GM18520 (cell line): Measurements from ENCODE around the gene ZNF778.
"Not testable (repeated sequence)": the region's sequence is repeated elsewhere in the genome, so short reads cannot be mapped to it uniquely, and the experiment has no call there.

Source experiments
- ATAC-seq: cut with Tn5 transposase; IDR thresholded peaks from one replicate; pipeline ENCODE4 v1.9.1; 2021; ENCODE audit not compliant: unreplicated experiment

ZNF778 gene

GRCh38 chr16:89210904-89211515, 6.5 kb upstream of the ZNF778 start:
- ATAC-seq: no peak

GRCh38 chr16:89216315-89217137, 977 bp upstream of the ZNF778 start:
- ATAC-seq: no peak

- ATAC-seq: no peak
Measured at GRCh38 chr16:89217138-89217387, 440 bp upstream of the ZNF778 start.

GRCh38 chr16:89219365-89219764, 1.9 kb downstream of the ZNF778 start:
- no peak for ATAC-seq

- no peak for ATAC-seq
Measured at GRCh38 chr16:89221604-89222003, 4.1 kb downstream of the ZNF778 start.

- no peak for ATAC-seq
Measured at GRCh38 chr16:89222931-89223330, 5.4 kb downstream of the ZNF778 start.

- no peak for ATAC-seq
Measured at GRCh38 chr16:89224665-89225064, 7.2 kb downstream of the ZNF778 start.

GRCh38 chr16:89230255-89230654, 12.8 kb downstream of the ZNF778 start:
- ATAC-seq: no peak

- no peak for ATAC-seq
Measured at GRCh38 chr16:89232107-89232506, 14.6 kb downstream of the ZNF778 start.

- ATAC-seq: no peak
Measured at GRCh38 chr16:89233678-89234490, 16.4 kb downstream of the ZNF778 start.

GRCh38 chr16:89237733-89238132, 20.2 kb downstream of the ZNF778 start:
- ATAC-seq: no peak

GRCh38 chr16:89241187-89242007, 23.9 kb downstream of the ZNF778 start:
- ATAC-seq: no peak

GRCh38 chr16:89242795-89243200, 25.3 kb downstream of the ZNF778 start:
- no peak for ATAC-seq

GRCh38 chr16:89243664-89244063, 26.2 kb downstream of the ZNF778 start:
- ATAC-seq: no peak

GRCh38 chr16:89244264-89244663, 26.8 kb downstream of the ZNF778 start:
- not testable (repeated sequence) for ATAC-seq

GRCh38 chr16:89244754-89245153, 27.3 kb downstream of the ZNF778 start:
- ATAC-seq: no peak

- ATAC-seq: no peak
Measured at GRCh38 chr16:89246383-89246902, 28.9 kb downstream of the ZNF778 start.

- no peak for ATAC-seq
Measured at GRCh38 chr16:89246903-89247733, 29.6 kb downstream of the ZNF778 start.

- ATAC-seq: not testable (repeated sequence)
Measured at GRCh38 chr16:89247734-89248075, 30.2 kb downstream of the ZNF778 start.
